ENCODE results near the gene KCTD5.

Gene KCTD5

GRCh38 chr16:2752035-2752849 lies 69.9 kb downstream of the KCTD5 start, which contains the start of gene SRRM2:
TSS of gene SRRM2 (plus strand) at chr16:2752638. CDS start at chr16:2756365, 3,727 bp downstream.
- peak; percentile 95 for DNase-seq (ENCODE audit: low read depth)

- DNase-seq (ENCODE audit: low read depth) = peak; percentile 83
Observed at GRCh38 chr16:2752850-2753732, 70.8 kb downstream of the KCTD5 start.

- DNase-seq (ENCODE audit: low read depth) = peak; percentile 29
Observed at GRCh38 chr16:2753733-2754020, 71.4 kb downstream of the KCTD5 start.

GRCh38 chr16:2755158-2755557 lies 72.8 kb downstream of the KCTD5 start:
- no peak for DNase-seq (ENCODE audit: low read depth)

- DNase-seq (ENCODE audit: low read depth) = no peak
Observed at GRCh38 chr16:2756288-2757015, 74.1 kb downstream of the KCTD5 start.

- no peak for DNase-seq (ENCODE audit: low read depth)
Observed at GRCh38 chr16:2757344-2757743, 75.0 kb downstream of the KCTD5 start.

All from EH (cell line).